Mammary epithelial cell (primary cell): ENCODE data around the gene PCED1A.

ENCODE experiments used
- CTCF ChIP-seq, 2 donors: IDR thresholded peaks in 1 of 2; conservative IDR thresholded peaks in 1 of 2; 2 replicates each; pipeline ENCODE4 v1.5.1; 2011 to 2012; ENCODE audit warnings: inconsistent platforms in 2 of 2, low read length in 2 of 2, mild to moderate bottlenecking in 2 of 2, control low read depth in 1 of 2, low read depth in 1 of 2; ENCODE audit not compliant: insufficient read depth in 1 of 2; ENCODE audit errors: extremely low read depth in 1 of 2
- EZH2 ChIP-seq: IDR thresholded peaks from 2 replicates; pipeline ENCODE4 v1.6.1; 2012; ENCODE audit warnings: low read length, inconsistent platforms, borderline replicate concordance

GRCh38 chr20:2867081-2867864 is 26.8 kb upstream of the PCED1A start:
- no peak for TF ChIP-seq CTCF (conservative IDR thresholded peaks at IDR 0.05 in 1 of 2, IDR thresholded peaks at IDR 0.05 in 1 of 2; ENCODE audit: extremely low read depth in 1 of 2, insufficient read depth in 1 of 2, low read depth in 1 of 2, low read length in 2 of 2)
- TF ChIP-seq EZH2, result no peak
